ENCODE results near the gene RAPGEF4. TPM values are rescaled to one million over a fixed set of nuclear protein-coding genes. Genes with fewer than 3 reads are reported as not detected.

Gene RAPGEF4
- total RNA-seq, 4 donors from 2014 or later, result 2.8 to 73.4 (median 6.9) TPM

- no peaks in the 10 kb centered on the region for H3K9me3 ChIP-seq
- DNase-seq, result no peak
- no peaks in the 10 kb centered on the region for H3K4me1 ChIP-seq
- TF ChIP-seq CTCF (IDR thresholded peaks at IDR 0.05), result no peak
- no peak for TF ChIP-seq POLR2A (IDR thresholded peaks at IDR 0.05)
- no peak overlapping the region for H3K27ac ChIP-seq
- no peaks in the 10 kb centered on the region for H3K36me3 ChIP-seq
- H3K27me3 ChIP-seq, result no peaks in the 10 kb centered on the region
- no peak overlapping the region for H3K4me3 ChIP-seq
Measured at GRCh38 chr2:172944022-172944793, 208.6 kb downstream of the RAPGEF4 start.

DNA sequence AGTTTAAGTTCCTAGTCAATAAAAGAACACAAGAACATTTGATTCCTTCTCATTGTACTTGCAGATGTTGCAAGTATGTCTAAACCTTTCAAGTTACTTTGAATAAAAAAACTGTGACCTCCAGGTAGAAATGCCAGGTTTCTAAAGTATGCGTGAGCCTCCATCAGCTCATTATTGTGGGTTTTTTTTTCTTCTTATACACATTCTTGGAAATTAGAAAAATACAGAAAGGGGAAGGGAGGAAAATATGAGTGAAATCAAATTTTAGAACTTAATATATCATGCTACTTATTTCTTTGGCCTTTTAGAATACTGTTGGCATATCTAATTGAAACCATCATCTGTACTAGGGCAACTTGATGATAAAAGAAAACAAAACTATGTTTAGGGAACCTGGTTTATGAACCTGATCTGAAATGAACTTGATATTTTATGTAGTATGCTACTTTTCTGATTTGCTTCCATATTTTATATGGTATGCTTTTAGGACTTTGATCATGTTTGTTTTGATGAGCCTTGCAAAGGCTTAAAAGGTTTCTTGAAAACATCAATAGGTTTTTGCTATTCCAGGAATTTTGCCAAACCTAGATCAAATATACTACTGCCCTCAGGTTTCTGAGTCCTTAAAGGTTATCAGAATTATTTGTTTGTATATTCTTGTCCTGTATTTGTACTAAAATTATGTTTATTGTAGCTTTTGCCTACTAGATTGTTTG lies 209.3 kb downstream of the RAPGEF4 start:
- Histone ChIP-seq H3K27me3 (no peaks in the 10 kb centered on the region), H3K4me3 (no peak overlapping the region), H3K36me3 (no peaks in the 10 kb centered on the region), H3K9me3 (no peaks in the 10 kb centered on the region), H3K27ac (no peak overlapping the region), H3K4me1 (no peaks in the 10 kb centered on the region)
- no peak for DNase-seq
- TF ChIP-seq CTCF (IDR thresholded peaks at IDR 0.05) (no peak), POLR2A (IDR thresholded peaks at IDR 0.05) (no peak)

GRCh38 chr2:172945510-172945850 lies 209.8 kb downstream of the RAPGEF4 start:
- Histone ChIP-seq H3K36me3 (no peaks in the 10 kb centered on the region), H3K9me3 (no peaks in the 10 kb centered on the region), H3K27me3 (no peaks in the 10 kb centered on the region)

DNA sequence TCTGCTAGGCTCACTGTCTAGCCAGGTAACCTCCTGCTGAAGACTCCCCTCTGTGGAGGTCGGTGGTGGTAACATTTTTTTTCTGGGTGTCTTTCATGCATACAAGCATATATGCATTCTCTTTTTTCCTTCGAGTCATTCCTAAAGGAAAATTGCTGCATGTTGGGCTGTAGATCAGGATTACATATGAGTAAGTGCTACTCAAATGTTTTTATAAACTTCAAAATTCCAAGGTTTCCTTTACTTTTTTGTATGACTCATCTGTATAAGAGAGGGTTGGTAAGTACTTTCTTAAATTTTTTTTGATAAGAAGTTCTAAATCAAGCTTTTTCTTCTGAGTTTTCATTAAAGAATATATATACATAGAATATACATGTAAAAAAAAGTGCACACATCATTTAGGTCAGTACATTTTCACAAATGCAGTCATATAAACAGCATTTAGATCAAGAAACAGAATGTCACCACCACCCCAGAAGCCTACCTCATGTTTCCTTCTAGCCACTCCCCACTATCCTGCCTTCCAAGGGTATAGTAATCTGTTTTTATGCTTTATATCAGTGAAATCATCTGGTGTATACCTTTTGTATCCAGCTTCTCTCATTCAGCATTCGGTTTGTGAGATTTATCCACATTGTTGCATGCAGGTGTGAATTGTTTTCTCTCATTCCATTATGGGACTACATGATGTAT lies 212.0 kb downstream of the RAPGEF4 start:
- H3K4me3 ChIP-seq, result no peak overlapping the region
- no peaks in the 10 kb centered on the region for H3K36me3 ChIP-seq
- H3K27me3 ChIP-seq, result no peaks in the 10 kb centered on the region
- H3K27ac ChIP-seq, result no peak overlapping the region
- no peaks in the 10 kb centered on the region for H3K4me1 ChIP-seq
- H3K9me3 ChIP-seq, result no peaks in the 10 kb centered on the region
- no peak for TF ChIP-seq POLR2A (IDR thresholded peaks at IDR 0.05)
- TF ChIP-seq CTCF (IDR thresholded peaks at IDR 0.05), result no peak
- DNase-seq, result no peak

More at GRCh38 chr2:172945510-172945850, 209.8 kb downstream of the RAPGEF4 start:
- Histone ChIP-seq H3K27ac (no peak overlapping the region), H3K4me3 (no peak overlapping the region), H3K4me1 (no peaks in the 10 kb centered on the region)
- TF ChIP-seq POLR2A (IDR thresholded peaks at IDR 0.05) (no peak), CTCF (IDR thresholded peaks at IDR 0.05) (no peak)
- no peak for DNase-seq

DNA sequence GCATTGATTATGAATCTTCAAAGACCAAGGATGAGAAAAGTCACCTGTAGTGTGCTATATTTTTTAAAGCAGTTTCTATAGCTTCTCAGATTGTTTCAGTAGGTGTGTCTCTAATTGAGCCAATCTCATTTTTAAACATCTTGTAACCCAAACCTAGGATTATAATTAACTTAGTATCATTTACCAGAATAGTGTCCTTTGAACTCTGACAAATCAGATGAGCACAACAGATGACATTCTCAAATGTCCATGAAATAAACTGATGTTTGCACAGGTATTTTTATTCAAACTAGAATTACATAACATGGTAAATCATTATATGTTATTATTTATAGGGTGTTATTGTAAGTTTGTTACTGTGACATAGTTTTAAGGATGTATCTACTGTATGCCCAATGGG lies 213.9 kb downstream of the RAPGEF4 start:
- Histone ChIP-seq H3K4me1 (no peaks in the 10 kb centered on the region), H3K27me3 (no peaks in the 10 kb centered on the region), H3K9me3 (no peaks in the 10 kb centered on the region), H3K36me3 (no peaks in the 10 kb centered on the region), H3K4me3 (no peak overlapping the region), H3K27ac (no peak overlapping the region)
- DNase-seq, result no peak
- TF ChIP-seq CTCF (IDR thresholded peaks at IDR 0.05) (no peak), POLR2A (IDR thresholded peaks at IDR 0.05) (no peak)

Measured in Peyer's patch (tissue), 4 donors.